ENCODE results near the gene TEX44.
"Not testable (repeated sequence)": the region's sequence is repeated elsewhere in the genome, so short reads cannot be mapped to it uniquely, and the experiment has no call there.

Gene TEX44

DNA sequence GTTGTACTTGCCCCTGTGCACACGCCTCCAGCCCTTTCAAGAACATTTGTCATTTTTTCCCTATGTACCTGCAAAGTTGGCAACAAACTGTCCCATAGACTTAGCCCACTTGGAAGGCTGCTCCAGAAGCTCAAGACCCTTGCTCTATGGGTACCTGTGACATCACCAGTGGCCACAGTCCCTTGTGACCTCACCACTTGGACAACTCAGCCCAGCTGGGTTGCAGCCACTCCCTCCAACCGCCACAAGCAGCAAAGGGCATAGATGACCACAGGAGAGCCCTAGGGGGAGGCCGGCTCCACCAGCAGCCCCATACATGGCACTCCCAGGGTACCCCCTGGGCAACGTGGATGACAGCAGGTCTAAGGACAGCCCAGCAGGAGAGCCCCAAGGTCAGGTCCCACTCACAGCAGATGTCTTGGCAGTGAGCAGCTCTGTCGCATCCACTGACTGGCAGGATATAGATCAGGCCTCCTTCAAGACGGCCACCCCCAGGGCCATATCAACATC is at the start of gene TEX44:
TSS of gene TEX44 (plus strand) at position 229 of the 510 bp plus-strand sequence. CDS start at position 317, 88 bp downstream.
- no peak for DNase-seq (ENCODE audit: low spot score)

DNA sequence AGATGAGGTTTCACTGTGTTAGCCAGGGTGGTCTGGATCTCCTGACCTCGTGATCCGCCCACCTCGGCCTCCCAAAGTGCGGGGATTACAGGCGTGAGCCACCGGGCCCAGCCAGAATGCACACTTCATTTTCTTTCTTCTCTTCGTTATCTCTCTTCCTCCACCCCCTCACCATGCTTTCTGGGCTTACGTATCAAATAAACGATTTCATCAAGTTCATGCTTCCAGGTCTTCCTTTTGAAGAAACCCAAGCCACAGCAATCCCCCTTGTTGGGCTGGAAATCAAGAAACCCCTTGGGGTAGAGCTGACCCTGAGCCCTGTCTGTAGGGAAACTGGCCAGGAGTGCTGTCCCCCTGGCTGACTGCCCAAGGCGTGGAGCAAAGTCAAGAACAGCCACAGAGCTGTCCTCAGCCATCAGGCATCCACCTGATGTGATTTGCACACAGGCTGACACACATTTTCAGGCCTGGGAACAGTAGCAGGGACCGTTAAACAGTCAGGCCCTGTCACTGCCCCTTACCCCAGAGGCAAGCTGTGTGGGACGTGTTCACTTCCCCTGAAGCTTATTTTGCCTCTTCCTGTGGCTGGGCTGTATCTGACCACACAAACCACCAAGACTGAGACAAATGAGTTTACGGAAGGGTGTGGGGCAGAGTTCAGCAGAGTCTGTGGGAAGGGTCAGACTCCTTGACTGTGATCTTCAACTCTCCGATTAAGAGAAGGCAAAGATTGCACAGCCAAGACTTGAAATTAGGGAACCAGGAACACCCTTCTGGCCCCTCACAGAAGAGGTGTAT is 47.4 kb upstream of the TEX44 start:
- peak; percentile 91 for DNase-seq (ENCODE audit: low spot score)

DNA sequence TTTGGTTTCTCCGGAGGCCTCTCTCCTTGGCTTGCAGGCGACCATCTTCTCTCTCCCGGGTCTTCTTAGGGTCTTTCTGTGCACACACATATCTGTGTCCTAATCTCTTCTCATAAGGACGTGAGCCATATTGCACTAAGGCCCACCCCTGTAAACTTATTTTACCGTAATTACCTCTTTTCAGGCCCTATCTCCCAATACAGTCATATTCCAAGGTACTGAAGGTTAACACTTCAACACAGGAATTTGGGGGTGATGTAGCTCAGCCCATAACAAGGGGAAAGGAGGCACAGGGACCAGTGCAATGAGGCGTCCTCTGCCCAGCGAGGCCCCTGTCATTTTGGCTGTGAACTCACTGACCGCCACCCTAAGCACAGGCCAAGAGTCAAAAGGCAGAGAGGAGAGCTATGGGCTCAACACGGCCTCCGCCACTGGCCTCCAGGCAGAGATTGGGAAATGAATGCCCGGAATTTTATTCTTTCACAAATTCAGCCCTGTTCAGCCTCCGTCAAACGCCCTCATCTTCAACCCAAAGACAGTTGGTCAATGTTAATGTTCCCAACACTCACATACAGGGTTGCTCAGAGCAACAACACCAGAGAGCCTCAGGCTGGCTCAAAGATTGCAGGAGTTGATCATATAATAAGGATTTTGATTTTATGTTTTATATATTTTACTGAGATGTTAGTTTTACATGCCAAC is 46.5 kb upstream of the TEX44 start:
- no peak for DNase-seq (ENCODE audit: low spot score)

DNA sequence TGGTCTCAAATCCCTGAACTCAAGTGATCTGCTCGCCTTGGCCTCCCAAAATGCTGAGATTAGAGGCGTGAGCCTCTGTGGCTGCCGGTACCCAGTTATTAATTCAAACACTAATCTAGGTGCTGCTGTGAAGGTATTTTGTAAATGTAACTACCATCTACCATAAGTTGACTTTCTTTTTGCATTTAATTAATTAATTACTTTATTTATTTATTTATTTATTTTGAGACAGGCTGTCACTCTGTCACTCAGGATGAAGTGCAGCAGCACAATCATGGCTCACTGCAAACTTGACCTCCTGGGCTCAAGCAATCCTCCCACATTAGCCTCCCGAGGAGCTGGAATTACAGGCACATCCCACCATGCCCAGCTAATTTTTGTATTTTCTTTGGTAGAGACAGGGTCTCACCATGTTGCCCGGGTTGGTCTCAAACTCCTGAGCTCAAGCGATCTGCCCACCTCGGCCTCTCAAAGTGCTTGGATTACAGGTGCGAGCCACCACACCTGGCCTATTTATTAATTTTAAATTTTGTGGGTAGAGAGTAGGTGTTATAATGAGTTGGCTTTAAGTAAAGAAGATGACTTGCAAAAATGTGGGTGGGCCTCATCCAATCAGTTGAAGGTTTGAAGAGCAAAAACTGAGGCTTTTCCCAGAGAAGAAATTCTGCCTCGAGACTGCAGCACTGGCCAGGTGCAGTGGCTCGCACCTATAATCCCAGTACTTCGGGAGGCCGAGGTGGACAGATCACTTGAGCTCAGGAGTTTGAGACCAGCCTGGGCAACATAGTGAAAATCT is 45.2 kb upstream of the TEX44 start:
- no peak for DNase-seq (ENCODE audit: low spot score)

DNA sequence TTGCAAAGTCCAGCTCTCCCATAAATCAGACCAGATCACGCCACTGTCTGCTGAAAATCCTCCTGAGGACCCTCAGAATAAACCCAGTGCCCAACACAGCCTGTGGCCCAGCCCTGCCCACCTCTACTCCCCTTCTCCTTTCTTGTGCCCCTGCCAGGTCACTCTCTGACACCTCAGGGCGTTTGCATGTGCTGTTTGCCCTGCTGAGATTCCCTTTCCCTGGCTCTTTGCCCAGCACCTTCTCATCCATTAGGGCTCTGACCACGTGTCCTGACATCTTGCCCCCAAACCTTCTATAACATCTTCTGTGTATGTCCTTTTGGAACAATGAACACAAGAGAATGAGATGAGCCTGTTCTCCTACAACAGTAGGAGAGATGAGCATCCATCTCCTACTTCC is 43.9 kb upstream of the TEX44 start:
- DNase-seq (ENCODE audit: low spot score) = no peak

DNA sequence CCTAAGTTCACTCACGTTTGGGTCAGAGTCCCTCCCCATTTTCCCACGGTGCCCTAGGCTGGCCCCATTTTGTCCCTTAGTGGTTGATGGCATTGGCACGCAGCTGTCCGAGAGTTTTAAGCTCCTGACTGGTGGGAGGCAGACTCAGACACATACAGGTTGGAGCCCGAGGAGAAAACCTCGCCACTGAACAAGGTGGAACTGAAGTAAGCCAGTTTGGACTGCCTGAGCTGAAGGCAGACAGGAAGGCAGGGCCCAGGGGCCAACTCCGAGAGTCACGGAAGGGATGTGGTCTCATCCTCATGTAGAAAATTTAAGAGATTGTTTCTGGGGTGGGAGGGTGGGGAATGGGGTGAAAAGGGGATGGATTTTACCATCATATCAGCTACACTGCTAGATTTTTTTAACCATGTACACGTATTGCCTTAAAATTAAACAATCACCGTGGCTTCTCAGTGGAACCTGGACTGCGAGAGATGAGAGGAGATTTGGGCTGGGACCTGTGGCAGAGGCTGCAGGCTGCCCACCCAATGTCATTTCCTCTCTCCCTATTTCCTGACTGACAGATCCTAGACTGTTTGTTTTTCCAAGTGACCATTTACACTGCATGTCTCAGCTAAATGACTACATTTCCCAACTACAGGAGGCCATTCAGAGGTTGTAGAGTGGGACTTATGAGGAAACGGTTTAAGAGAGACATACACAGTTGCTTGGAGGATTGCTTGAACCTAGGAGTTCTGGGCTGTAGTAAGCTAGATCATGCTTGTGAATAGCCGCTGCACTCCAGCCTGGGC is 43.0 kb upstream of the TEX44 start:
- no peak for DNase-seq (ENCODE audit: low spot score)

DNA sequence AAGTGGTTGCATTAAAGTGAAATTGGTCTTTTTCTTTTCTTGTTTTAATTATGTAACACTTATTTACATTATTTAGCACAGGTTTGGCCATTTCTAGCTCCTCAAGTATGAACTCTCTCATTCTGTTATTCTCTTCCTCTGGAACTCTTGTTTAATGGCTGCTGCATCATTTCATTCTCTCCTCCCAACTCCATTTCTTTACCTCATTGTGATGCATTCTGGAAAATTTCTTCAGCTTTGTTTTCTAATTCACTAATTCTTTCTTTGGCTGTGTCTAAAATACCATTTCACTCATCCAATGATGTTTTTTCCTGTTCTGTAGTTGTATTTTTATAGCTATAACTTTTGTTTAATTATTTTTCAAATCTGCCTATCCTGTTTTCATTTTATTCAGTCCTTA is 39.9 kb upstream of the TEX44 start:
- DNase-seq (ENCODE audit: low spot score) = no peak

DNA sequence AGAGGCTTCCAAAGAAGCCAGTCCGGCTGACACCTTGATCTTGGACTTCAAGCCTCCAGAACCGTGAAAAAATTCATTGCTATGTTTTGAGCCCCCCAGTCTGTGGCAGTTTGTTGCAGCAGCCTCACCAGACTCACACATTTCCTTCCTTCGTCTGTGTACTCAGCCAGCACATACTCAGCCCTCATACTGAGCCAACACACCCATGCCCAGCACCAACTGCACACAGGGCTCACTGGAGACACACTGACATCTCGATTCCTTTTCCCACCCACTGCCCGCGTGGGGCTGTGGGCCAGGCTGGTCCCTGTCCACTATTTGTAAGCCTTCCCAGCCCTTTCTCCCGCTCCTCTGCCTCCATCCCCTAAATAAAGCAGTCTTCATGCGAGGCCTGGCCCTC is 38.3 kb upstream of the TEX44 start:
- no peak for DNase-seq (ENCODE audit: low spot score)

DNA sequence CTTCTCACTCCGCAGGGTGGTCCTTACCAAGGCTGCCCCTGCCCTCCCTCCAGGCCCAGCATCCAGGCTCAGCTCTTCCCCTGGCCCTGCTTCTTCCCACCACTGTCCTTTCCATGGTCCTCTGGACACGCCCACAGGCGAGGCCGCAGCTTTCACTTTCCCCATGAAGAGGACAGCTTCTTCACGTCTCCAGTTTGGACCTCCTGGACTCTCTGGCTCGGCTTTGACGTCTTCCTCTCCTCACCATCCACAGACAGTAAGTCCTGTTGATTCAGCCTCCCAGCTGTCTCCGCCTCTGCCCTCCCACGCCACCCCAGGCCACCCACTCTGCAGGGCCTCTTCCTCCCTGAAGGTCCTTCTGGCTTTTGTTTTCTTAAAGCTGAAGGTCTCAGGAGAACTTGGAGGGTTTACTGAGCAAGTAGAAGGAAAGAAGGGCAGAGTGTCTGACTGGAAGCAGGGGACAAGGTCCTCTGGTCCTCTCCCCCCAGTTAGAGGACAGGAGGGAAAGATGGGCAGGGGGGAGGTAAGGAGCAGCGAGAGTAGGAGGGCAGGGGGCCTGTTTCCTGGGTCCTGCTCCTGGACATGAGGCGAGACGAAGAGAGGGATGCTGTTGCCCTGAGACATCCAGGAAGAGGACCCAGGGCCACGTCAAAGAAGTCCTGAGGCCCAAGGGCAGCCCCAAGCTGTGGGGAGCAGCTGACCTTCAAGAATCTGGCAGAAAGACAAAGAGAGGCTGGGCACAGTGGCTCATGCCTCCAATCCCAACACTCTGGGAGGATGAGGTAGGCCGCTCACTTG is 37.7 kb upstream of the TEX44 start:
- DNase-seq (ENCODE audit: low spot score) = no peak

DNA sequence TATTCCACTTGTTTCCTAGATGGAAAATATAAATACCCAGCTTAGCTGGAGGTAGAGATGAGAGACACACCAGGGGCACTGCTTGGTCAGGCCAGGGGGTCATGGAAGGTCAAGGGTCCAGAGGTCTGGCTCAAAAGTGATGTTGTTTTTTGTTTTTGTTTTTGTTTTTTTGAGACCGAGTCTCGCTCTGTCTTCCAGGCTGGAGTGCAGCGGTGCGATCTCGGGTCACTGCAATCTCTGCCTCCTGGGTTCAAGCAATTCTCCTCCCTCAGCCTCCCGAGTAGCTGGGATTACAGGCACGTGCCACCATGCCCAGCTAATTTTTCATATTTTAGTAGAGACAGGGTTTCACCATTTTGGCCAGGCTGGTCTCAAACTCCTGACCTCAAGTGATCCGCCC is 36.2 kb upstream of the TEX44 start:
- not testable (repeated sequence) for DNase-seq (ENCODE audit: low spot score)

DNA sequence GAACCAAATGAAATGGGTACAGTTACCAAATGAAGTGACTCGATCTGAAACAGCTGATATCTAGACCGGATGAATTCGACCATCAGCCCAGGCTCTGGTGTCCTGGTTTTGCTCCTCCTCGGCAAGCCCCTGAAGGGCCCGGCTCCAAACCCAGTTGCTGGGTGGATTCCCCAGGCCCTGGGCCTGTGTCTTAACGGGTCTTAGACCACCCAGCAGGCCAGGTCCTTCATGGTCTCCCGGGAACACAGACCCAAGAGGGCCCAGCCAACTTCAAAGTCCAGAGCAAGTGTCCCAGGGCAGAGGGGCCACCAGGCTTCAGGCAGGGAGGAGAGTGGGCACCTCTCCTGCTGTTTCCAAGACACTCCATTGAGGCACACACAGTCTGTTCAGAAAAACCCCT is 35.7 kb upstream of the TEX44 start:
- no peak for DNase-seq (ENCODE audit: low spot score)

DNA sequence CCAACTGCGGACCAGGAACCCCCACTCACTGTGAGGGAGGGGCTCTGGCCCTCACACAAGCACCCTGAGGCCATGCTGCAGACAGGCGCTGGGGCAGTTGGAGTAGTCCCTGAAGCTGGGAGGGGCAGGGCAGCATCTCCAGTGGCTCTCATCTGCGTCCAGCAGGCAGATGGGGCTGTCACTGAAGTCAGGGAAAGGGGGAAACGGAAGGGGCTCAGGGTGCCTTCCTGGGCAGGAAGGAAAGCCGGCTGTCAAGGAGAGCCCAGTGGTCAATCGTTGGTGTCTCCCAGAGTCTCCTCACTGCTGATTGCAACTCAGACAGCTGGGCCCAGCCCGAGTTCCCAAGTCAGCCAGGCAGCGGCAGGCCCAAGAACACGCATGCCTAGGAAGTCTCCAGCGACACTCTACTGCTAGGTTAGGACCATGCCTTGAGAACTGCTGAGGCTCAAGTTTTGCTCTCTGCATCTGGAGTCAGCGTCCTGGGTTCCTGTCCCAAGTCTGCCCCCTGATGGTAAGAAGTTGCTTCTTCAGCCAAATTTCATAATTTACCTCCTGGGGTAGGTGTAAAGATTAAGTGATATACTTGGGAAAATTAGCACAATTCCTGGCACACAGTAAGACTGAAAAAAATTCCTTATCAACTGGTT is 35.0 kb upstream of the TEX44 start:
- peak; percentile 81 for DNase-seq (ENCODE audit: low spot score)

DNA sequence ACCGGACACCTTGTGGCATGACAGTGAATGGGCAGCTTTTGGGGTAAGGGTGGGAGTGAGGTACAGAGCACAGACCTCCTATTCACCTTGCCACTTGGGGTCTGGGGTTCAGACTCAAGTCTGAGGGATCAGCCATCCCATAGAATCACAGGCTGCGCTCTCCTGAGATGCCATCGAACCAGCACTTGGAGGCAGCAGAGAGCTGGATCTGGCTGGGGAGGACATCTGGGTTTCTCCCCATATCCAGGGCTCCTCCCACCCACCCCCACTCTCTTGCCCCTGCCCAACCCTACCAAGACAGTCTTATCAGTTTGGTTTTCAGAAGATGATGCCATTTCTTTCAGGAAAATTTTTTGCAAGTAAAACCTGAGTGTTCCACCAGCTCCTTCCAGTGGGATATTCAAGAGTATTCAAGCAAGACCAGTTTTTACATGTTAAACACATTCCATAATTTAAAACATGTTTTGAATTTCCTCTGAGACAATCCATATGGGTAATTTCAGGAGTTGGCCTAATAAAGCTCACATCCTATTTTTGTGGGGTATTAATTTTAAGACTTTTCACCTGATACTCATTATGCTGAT is 29.2 kb upstream of the TEX44 start:
- DNase-seq (ENCODE audit: low spot score) = peak; percentile 42

DNA sequence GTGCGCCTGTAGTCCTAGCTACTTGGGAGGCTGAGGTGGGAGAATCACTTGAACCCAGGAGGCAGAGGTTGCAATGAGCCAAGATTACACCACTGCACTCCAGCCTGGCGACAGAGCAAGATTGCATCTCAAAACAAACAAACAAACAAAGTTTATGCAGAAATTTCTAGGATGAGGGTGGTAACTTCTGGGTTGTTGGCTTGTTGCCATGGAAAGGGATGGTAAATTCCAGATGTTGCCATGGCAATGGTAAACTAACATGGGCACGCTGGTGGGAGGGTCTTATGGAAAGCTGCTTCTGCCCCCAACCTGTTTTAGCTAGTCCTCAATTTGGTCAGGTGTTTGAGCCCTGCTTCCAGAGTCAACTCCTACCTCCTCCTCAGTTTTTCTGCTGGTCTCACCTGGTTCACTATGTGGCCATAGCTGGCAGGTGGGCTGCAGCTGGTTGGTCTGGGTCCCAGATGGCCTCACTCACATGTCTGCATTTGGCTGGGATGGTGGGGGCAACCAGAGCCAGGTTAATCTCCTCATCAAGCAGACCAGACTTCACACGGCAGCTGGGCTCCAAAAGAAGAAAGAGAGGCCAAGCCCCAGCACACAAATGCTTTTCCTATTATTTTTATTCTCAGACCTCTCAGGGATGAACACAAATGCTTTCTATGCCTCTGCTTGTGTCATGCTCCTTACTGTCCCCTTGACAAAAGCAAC is 26.6 kb upstream of the TEX44 start:
- DNase-seq (ENCODE audit: low spot score) = no peak

DNA sequence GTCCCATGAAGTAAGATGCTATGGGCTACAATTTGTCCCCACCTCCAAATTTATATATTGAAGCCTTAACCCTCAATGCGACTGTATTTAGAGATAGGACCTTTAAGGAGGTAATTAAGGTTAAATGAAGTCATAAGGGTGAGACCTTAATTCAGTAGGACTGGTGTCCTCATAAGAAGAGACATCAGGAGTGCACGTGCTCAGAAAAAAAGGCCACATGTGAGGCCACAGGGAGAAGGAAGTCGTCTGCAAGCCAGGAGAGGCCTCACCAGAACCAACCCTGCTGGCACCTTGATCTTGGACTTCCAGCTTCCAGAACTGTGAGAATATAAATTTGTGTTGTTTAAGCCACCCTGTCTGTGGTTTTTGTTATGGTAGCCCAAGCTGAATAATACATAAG is 25.5 kb upstream of the TEX44 start:
- no peak for DNase-seq (ENCODE audit: low spot score)

DNA sequence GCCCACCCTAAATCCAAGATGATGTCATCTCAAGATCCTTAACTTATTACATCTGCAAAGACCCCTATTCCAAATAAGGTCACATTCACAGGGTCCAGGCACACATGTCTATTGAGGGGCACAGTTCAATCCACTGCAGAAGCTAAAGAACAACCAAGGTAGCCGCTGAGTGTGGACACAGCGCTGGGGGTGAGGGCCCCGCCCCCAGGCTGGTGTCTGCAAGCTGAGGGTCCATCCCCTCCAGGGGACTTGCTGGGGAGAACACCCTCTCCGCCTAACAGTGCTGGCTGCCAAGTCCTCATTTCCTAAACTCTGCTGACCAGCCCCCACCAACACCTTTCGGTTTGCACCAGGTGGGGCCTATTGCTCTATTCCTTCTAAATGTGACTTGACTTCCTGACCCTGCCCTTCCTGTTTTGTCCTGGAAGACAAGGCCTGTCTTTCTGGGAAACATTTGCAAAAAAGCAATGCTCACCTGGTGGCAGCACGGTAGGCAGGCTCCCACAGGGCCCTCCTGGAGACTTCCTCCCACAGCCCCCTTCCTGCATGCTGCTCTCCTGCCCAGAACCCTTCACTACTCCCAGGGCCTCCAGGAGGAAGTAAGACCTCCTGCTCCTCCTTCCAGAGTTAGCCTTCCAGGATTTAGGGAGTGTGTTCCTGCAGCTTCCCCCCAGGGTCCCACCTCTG is 24.4 kb upstream of the TEX44 start:
- no peak for DNase-seq (ENCODE audit: low spot score)

DNA sequence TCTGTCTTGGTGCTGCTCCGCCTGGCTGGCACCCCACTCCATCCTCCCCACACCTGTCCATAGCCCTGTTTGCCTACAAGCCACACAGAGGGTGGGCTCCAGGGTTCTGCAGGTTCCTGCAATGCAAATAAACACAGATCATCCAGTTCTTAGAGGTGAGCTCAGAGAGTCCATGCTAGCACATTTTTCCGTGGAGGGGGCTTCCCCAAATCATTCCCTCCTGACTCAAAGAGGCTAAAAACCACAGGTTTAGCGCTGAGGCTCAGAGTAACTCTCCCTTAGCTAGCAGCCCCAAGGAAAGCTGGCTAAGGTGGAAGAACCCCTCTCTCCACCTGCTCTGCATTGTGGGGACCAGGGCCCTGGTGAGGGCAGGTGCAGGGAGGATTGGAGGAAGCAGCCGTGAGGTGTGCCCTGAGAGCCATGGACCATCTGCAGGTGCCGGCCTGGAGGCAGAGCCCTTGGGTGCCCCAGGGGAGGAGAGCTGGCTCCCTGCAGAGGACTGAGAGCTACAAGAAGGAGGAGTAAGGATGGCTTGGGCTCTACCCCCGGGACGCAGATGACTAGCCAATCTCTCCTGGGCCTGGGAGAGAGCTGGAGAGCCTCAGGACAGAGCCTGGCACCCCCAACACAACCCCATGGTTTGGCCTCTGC is 23.8 kb upstream of the TEX44 start:
- DNase-seq (ENCODE audit: low spot score) = no peak

DNA sequence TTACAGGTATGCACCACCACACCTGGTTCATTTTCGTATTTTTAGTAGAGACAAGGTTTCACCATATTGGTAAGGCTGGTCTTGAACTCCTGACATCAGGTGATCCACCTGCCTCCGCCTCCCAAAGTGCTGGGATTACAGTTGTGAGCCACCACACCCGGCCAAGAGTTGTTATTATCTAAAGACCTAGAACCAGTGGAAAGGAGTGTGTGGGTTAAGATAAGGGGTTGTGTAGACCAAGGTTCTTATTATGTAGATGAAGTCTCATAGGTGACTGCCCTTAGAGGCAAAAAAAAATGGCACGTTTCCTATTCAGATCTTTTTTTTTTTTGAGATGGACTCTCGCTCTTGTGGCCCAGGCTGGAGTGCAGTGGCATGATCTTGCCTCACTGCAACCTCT is 21.7 kb upstream of the TEX44 start:
- not testable (repeated sequence) for DNase-seq (ENCODE audit: low spot score)

Data from activated CD4-positive, alpha-beta T cell treated with anti-CD3 and anti-CD28 coated beads, Interleukin-2, Interleukin-4, amounts not matched to agents 100 ng/mL and 50 ng/mL, durations not matched to agents 16 hours and 8 hours (primary cell).